Kasumi-1 (cell line): Measurements from ENCODE around the gene IRF9.
A peak's percentile ranks its signal among the peaks of the same experiment; 100 is the strongest.

Source experiments
- DNase-seq, 2 experiments: peaks; one replicate each; lab custom pipeline; 2025; lab: John Stamatoyannopoulos, UW

Gene IRF9

GRCh38 chr14:24177891-24178290 lies 16.8 kb downstream of the IRF9 start:
- DNase-seq, result no peak

DNA sequence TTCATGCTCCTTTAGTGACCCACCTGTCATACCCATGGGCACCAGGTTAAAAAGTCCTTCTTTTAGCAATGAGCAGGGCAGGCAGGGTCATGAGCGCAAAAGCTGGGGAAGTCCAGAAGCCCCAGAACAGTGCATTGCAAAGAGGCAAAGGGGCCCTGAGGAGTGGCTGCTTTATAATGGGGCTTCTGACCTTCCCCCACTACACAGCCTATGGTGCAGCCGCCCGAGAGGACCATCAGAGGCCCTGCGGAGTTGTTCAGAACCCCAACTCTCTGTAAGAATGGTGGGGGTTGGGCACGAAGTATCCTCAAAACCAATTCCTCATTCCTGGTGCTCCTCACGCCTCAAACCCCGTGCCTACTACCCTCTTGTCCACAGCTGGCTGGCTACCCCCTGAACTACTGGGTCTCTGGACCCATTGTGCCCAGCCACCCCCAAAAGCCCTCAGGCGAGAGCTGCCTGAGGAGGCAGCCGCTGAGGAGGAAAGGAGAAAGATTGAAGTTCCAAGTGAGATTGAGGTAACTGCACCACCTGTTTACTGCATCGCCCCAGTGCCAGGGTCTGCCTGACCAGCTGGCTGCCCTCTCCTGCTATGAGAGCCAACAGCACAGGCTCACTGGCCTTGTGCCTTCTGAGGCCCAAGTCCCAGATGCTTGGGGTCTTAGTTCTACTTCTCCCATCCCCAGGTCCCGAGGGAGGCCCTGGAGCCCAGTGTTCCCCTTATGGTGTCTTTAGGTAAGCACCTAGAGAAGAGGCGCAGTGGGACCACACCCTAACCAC lies 17.5 kb downstream of the IRF9 start:
- no peak for DNase-seq

- no peak for DNase-seq
Measured at GRCh38 chr14:24179294-24179960, 18.4 kb downstream of the IRF9 start.

DNA sequence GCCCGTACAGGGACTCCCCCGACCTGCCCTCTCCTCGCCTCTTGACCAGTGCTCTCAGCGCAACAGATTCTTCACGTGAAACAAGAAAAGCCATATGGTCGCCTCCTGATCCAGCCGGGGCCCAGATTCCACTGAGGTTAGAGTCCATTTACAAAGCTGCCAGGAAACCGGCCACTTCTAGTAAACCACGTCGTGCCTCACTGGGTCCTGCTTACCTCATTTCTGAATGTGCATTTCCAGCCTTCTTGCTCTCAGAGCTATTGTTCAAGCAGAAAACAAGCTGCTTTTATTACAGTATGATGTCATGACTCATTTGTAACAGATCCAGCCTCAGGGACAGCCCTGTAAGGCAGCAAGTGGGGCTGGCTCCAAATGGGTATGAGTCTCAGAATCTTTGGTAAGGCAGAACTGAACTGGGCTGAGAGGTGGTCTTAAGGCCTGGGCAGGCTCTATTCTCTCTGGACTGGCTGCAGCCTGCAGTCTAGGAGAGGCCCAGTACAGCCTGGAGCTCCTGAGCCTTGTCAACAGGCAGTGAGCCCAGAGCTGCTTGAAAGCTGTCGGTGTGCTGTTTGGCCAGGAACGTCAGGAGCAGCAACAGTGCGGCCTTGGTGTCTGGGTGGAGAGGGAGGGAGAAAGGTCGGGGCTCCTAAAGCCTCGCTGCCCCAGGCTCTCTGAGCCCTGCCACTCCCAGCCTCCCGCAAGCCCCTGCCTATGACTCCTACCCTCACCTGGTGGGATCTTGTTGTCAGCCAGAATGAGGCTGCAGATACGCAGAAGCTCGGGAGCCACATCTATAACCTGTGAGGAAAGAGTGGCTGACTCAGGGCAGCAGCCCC lies 19.1 kb downstream of the IRF9 start:
- no peak for DNase-seq

DNA sequence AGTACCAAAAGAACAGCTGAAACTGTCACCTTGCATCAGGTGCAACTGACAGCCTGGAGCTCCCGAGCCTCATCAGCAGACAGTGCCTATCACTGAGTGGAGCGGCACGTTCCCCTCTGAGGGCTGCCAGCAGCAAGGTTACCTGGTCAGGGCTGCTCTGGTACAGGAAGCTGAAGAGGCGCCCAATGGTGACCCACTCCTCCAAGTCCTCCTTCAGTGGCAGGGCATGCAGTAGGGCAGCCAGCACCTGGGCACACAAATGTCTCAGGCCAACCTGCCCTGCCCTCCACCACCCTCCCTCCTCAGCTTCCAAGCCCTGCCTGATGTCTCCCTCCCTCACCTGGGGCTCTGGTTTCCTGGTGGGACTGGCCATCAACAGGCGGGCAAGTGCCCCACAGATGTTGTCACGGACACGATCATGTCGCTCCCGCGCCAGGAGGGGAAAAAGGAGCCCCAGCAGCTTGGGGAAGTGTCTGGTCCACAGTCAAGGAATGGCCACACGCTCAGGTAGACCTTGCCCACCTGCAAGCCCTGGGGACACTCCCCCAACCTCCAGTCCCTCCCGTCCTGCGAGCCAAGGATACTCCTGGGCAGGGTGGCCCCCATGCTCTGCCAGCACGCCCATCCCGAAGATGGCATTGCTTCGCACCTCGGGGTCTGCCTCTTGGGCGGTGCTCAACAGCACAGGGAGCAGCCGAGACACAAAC lies 20.5 kb downstream of the IRF9 start:
- no peak for DNase-seq

GRCh38 chr14:24182110-24182882 lies 21.2 kb downstream of the IRF9 start:
- DNase-seq, result no peak

- no peak for DNase-seq
Measured at GRCh38 chr14:24183014-24183481, 22.0 kb downstream of the IRF9 start.

- DNase-seq, result no peak
Measured at GRCh38 chr14:24184104-24184970, 23.3 kb downstream of the IRF9 start.

- DNase-seq, result no peak
Measured at GRCh38 chr14:24185026-24185425, 24.0 kb downstream of the IRF9 start.

DNA sequence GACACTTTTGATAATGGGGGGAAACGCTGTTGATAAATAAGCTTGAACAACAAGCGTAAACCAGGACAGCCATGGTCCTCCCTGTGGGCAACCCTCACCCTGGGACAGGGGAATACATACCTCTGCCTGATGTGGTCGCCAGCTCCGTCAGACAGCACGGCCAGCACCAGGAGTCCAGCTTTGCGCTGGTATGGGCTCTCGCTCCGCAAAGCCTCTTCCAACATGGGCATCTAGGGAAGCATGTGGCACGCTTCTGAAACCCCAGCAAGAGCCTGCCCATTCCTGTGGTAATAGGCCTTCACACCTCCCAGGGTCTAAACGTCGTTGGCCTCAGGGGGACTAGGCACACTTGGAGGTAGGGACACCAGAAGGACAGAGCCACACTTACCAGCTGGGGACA lies 24.7 kb downstream of the IRF9 start:
- no peak for DNase-seq

- no peak for DNase-seq
Measured at GRCh38 chr14:24186831-24187538, 25.9 kb downstream of the IRF9 start.

GRCh38 chr14:24187539-24187915 lies 26.5 kb downstream of the IRF9 start:
- no peak for DNase-seq

GRCh38 chr14:24188251-24189058 lies 27.4 kb downstream of the IRF9 start, which contains the start of gene IPO4:
Gene IPO4, minus strand, starts transcription at chr14:24188816. Its CDS starts 29 bp downstream, at chr14:24188787.
- peak; percentile 97 for DNase-seq

DNA sequence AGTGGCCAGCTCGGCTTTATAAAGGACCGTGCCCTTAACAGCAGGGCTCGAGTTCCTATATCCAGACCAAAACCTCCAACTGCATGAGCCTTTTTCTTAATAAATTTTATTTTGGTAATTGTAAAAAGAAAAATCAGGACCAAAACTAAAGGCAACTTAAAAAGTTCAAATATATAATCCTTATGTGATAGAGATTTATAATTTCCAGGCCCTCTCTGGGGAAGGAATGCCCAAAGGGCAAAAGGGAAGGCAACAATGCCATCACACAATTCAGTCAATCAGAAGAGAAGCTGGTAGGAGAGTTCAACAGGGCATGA lies 28.0 kb downstream of the IRF9 start:
- no peak for DNase-seq

GRCh38 chr14:24189460-24189859 lies 28.4 kb downstream of the IRF9 start:
- DNase-seq, result no peak

- no peak for DNase-seq
Measured at GRCh38 chr14:24190416-24190815, 29.4 kb downstream of the IRF9 start.

- no peak for DNase-seq
Measured at GRCh38 chr14:24192933-24193332, 31.9 kb downstream of the IRF9 start.

GRCh38 chr14:24194186-24194872 lies 33.3 kb downstream of the IRF9 start:
- DNase-seq, result no peak
